ENCODE results near the gene KRTAP19-7.

Gene KRTAP19-7

GRCh38 chr21:30561264-30561895 lies at the start of gene KRTAP19-7:
Gene KRTAP19-7 (minus strand): TSS chr21:30561314. CDS start chr21:30561289, 25 bp downstream.
- DNase-seq = no peak

- no peak for DNase-seq
Measured at GRCh38 chr21:30605968-30606367, 44.9 kb upstream of the KRTAP19-7 start.

GRCh38 chr21:30600787-30601186 lies 39.7 kb upstream of the KRTAP19-7 start, which contains the start of gene KRTAP22-1:
Gene KRTAP22-1 (plus strand): TSS chr21:30601087.
- DNase-seq = no peak

GRCh38 chr21:30598802-30599201 lies 37.7 kb upstream of the KRTAP19-7 start, which contains the start of gene KRTAP6-2:
Gene KRTAP6-2 (minus strand): TSS chr21:30598902. CDS start chr21:30598874, 28 bp downstream.
- no peak for DNase-seq

GRCh38 chr21:30592140-30592539 lies 31.0 kb upstream of the KRTAP19-7 start, which contains the start of gene KRTAP6-3:
Gene KRTAP6-3 (plus strand): TSS chr21:30592440. CDS start chr21:30592446, 6 bp downstream.
- DNase-seq = no peak

GRCh38 chr21:30590297-30590696 lies 29.2 kb upstream of the KRTAP19-7 start, which contains the start of gene KRTAP22-2:
Gene KRTAP22-2 (minus strand): TSS chr21:30590397.
- no peak for DNase-seq

- DNase-seq = no peak
Measured at GRCh38 chr21:30582870-30583269, 21.8 kb upstream of the KRTAP19-7 start.

- no peak for DNase-seq
Measured at GRCh38 chr21:30580132-30580531, 19.0 kb upstream of the KRTAP19-7 start.

GRCh38 chr21:30579346-30579745 lies 18.2 kb upstream of the KRTAP19-7 start:
- DNase-seq = no peak

- DNase-seq = no peak
Measured at GRCh38 chr21:30577766-30578165, 16.7 kb upstream of the KRTAP19-7 start.

GRCh38 chr21:30567617-30568016 lies 6.5 kb upstream of the KRTAP19-7 start:
- no peak for DNase-seq

GRCh38 chr21:30563630-30564029 lies 2.5 kb upstream of the KRTAP19-7 start:
- DNase-seq = no peak

- DNase-seq = no peak
Measured at GRCh38 chr21:30563072-30563471, 2.0 kb upstream of the KRTAP19-7 start.

GRCh38 chr21:30561957-30562356 lies 843 bp upstream of the KRTAP19-7 start:
- DNase-seq = no peak

GRCh38 chr21:30555095-30555494 lies 6.0 kb downstream of the KRTAP19-7 start:
- no peak for DNase-seq

- DNase-seq = no peak
Measured at GRCh38 chr21:30552782-30553181, 8.3 kb downstream of the KRTAP19-7 start.

- no peak for DNase-seq
Measured at GRCh38 chr21:30541764-30542163, 19.4 kb downstream of the KRTAP19-7 start, which contains the start of gene KRTAP19-6. Gene KRTAP19-6 (minus strand): TSS chr21:30541864. CDS start chr21:30541833, 31 bp downstream.

GRCh38 chr21:30518876-30519275 lies 42.2 kb downstream of the KRTAP19-7 start:
- no peak for DNase-seq

- no peak for DNase-seq
Measured at GRCh38 chr21:30515681-30516080, 45.4 kb downstream of the KRTAP19-7 start.
